HG03066 (cell line): ENCODE results near the gene GPR137.
"Not testable (repeated sequence)": the region's sequence is repeated elsewhere in the genome, so short reads cannot be mapped to it uniquely, and the experiment has no call there.

Experiments
- ATAC-seq: cut with Tn5 transposase; IDR thresholded peaks from one replicate; pipeline ENCODE4 v1.9.1; 2021; ENCODE audit warnings: low read depth; ENCODE audit not compliant: unreplicated experiment

Gene GPR137

DNA sequence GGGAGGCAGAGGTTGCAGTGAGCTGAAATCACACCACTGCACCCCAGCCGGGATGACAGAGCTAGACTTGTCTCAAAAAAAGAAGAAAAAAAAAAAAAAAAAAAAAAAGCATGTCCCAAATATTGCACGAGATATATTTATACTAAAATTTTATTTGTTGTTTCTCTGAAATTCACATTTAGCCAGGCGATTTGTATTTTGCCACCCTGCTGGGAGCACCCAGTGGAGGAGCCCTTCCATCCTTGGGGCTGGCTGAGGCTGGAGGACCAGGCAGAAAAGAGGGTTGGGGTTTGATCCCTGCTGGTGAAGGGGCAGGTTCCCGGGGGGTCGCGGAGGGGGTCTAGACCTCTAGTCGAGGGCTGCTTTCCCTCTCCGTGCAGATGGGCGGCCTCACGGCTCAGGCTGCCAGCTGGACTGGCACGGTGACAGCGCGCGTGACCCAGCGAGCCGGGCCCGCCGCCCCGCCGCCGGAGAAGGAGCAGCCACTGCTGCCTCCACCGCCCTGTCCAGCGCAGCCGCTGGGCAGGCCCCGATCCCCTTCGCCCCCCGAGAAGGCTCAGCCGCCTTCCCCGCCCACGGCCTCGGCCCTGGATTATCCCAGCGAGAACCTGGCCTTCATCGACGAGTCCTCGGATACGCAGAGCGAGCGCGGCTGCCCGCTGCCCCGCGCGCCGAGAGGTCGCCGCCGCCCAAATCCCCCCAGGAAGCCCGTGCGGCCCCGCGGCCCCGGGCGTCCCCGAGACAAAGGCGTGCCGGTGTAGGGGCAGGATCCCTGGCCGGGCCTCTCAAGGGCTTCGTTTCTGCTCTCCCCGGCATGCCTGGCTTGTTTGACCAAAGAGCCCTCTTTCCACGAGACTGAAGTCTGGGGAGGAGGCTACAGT, 13.6 kb downstream of the GPR137 start:
- no peak for ATAC-seq

DNA sequence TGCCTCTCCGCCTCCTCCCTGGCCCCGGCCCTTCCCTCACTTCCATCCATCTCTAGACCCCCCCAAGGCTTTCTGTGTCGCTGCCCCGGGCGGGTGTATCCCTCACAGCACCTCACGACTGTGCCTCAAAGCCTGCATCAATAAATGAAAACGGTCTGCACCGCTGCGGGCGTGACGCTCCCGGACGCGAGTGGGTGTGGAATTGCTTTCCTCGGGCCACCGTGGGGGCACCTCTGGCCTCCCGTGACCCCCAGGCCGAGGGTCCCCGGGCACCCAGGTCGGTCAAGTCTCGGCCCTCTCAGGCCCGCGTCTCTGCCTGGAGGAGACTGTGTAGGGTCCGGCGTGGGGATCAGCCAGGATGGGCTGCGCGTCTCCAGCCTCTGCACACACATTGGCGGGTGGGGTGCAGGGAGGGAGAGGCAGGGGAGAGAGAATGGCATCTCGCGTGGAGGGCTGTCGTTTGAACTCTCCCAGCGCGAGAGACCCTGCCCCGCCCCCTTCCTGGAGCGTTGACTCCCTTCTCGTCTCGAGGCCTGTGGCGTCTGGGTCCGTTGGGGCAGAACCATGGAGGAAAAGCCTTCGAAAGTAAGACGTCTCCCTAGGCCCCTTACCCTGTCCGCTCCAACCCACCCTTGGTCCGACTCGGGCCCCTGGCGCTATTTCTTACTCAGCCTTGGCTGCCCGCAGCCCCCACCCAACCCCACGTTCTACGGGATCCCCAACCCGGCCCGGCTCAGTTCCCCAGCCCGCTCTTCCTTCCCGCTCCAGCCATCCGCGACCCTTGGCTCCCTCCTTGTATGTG, 14.4 kb downstream of the GPR137 start, which contains the start of gene CATSPERZ:
Gene CATSPERZ, plus strand, starts transcription at position 512 of the 802 bp plus-strand sequence. Its CDS starts 53 bp downstream, at position 565.
- ATAC-seq: no peak

DNA sequence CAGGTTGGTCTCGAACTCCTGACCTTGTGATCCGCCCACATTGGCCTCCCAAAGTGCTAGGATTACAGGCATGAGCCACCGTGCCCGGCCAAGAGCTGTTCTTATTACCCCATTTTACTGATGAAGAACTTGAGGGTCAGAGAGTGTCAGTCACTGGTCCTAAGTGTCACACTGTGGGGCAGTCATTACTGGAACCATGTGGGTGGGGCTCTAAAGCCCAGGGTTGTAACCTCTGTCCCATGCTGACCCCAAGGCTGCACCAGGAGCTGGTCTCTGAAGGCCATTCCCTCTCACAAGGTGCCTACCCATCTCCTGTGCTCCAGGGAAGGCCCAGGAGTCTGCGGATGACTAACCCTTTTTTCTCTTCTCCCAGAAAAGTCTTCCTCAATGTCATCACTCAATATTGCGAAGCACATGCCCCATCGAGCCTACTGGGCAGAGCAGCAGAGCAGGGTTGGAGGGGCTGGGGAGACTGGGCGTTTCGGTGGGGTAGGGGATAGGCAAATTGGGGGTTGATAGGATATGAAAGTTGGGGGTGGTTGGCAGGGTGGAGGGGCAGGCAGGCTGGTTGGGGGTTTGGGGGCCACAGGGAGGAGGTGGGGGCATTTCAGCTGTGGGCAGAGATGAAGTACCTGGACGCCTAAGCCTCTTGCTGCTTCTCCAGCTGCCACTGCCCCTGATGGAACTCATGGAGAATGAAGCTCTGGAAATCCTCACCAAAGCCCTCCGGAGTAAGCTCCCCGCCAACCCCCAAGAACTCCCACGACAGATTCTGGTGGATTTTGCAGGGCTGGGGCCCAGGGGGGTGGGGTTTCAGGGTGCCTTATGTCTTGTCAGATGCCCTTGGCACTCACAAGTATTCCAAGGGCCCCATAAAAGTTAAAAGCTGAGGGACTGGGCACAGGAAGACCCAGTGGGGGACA, 17.7 kb downstream of the GPR137 start:
- no peak for ATAC-seq

DNA sequence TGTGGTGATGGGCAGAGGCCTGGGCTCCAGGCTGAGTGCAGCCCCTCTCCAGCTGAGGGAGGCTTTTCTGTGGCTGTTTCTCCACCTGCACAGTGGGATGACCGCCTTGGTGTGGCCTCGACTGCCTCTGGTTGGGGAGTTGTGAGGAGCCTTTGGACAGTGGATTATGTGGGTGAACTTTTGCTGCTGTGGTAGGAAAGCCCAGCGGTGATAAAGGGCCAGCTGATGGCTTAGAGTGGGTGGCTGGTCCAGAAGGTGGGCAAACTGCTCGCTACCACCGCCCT, 18.3 kb downstream of the GPR137 start:
- no peak for ATAC-seq

DNA sequence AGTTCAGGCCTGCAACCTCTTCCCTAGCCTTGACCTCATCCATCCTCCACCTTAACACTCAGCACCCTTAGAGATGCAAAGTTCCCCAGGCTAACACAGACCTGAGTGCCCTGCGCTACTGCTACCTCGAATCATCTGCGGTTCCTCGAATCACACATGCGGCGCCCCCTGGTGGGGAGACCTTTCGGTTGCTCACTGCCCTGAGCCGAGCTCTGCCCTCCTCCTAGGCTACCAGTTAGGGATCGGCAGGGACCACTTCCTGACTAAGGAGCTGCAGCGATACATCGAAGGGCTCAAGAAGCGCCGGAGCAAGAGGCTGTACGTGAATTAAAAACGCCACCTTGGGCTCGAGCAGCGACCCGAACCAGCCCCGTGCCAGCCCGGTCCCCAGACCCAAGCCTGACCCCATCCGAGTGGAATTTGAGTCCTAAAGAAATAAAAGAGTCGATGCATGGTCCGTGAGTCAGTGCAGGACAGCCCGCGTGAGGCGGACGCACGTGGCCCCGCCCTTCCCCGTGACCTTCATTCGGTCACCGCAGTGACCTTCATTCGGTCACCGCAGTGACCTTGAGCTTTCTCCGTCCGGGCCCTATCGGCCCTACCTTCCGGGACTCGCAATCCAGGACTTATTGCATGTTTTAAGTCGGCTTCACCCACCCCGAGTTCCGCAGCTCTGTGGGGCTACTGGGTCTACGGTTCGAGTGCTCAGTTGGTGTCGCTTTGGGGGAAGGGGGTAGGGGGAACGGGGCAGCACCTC, 18.8 kb downstream of the GPR137 start:
- peak; percentile 36 for ATAC-seq

DNA sequence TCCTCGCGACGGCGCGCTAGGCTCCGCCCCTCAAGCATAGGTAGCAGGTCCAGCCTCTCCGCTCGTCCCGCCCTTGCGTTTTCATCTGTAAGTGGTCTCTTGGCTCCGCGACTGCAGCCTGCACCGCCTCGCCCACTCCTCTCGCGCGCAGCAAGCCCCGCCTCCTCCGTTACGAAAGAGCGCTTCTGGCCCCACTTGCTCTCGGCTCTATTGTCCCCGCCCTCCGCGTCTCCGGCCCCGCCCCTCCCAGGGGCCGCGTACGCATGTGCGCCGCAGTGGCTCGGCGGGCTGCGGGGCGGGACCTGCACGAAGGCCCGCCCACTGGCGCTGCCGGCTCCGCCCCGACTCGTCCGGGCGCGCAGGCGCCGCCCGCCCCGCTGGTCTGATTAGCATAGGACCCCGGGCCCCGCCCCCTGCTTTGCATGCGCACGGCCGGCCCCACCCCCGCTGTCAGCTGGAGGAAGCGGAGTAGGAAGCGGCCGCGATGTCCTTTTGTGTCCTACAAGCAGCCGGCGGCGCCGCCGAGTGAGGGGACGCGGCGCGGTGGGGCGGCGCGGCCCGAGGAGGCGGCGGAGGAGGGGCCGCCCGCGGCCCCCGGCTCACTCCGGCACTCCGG, 19.5 kb downstream of the GPR137 start, which contains the start of gene ESRRA:
Gene ESRRA, plus strand, starts transcription at position 450 of the 616 bp plus-strand sequence. CDS start 1,656 bp downstream, outside the sequence.
- peak; percentile 67 for ATAC-seq

DNA sequence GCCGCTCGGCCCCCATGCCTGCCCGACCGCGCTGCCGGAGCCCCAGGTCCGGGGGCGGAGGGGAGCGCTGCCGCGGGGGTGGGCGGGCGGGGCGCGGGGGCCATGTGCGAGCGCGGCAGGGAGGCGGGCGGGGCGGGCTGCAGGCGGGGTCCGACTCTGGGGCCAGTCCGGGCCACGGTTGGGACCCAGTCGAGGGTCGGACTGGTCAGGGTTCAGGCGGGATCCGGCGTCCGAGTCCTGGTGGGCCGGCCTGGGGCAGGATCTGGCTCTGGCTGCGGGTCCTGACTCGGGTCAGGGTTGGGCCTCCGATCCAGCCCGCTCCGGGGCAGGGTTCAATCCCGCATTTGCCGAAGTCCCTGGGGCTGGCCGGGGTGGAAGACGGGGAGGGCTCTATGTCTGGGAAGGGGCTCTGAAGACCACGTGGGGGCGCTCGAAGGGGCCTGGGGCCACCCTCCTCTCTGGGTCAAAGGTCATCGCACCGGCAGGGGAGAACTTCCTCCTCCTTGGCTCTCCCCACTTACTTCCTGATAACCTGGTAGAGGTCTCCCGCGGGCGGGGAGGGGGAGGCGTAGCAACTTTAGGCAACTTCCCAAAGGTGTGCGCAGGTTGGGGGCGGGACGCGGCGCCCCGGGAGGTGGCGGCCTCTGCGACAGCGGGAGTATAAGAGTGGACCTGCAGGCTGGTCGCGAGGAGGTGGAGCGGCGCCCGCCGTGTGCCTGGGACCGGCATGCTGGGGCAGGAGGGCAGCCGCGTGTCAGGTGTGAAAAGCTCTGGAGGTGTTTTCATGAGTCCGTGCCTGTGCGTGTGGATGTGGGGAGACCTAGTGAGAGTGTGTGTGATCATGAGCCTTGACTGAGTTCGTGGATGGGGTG, 20.3 kb downstream of the GPR137 start:
- ATAC-seq: peak; percentile 22

DNA sequence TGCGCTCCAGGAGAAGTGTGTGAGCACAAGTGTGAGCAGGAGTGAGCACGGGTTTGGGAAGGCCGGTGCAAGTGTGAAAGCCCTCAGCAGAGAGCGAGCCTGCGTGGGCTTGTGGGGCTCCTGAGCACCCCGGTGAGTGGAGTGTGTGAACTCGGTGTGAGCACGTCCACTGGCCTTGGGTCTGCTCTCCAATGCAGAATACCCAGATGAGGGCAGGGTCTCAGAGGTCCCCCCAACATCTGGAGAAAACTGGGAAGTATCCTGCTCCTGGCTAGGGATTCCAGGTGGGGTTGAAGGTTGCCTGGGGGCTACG, 20.9 kb downstream of the GPR137 start:
- no peak for ATAC-seq

DNA sequence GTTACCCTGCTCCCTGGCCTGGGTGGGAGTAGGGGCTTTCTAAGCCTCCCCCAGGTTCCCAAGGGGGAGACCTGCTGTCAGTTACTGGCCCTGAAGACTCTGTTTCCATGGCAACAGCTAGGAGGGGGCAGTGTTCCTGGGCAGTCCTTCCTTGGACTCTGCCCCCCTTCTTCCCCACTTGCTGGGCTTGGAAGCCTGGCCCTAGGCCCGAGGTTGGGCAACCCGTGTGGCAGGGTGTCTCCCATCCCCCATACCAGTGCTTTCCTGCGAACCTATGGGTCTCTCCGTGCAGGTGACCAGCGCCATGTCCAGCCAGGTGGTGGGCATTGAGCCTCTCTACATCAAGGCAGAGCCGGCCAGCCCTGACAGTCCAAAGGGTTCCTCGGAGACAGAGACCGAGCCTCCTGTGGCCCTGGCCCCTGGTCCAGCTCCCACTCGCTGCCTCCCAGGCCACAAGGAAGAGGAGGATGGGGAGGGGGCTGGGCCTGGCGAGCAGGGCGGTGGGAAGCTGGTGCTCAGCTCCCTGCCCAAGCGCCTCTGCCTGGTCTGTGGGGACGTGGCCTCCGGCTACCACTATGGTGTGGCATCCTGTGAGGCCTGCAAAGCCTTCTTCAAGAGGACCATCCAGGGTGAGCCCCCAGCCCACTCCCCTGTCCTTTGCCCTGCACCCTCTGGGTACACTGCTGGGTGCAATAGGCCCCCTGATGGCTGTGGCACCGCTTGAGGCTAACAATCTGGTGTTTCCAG, 21.4 kb downstream of the GPR137 start:
- no peak for ATAC-seq

DNA sequence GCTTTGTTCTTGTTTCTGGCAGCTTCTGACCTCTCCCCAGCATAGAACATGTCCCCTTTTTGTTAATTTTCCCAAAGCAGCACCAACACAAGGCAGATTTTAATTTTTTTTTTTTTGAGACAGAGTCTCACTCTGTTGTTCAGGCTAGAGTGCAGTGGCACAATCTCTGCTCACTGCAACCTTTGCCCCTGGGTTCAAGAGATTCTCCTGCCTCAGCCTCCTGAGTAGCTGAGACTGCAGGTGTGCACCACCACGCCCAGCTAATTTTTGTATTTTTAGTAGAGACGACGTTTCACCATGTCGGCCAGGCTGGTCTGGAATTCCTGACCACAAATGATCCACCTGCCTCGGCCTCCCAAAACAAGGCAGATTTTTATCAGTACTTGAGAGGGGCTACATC, 22.1 kb downstream of the GPR137 start:
- ATAC-seq: not testable (repeated sequence)

DNA sequence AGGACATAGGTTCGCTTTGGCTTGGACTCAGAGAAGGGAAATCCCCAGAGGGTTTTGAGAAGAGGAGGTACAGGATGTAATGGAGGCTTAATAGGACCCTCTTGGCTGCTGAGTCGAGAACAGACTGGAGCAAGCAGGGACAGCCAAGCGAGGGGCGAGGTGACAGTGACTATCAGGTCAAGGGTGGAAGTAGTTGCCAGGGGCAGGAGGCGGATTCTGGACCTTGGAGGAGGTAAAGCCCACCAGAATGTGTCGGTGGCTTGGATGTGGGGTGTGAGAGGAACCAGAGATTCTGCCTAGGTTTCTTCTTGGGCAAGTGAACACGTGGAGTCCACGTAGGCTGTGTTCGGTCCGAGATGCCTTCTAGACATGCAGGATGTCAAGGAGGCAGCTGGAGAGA, 27.3 kb downstream of the GPR137 start:
- no peak for ATAC-seq

DNA sequence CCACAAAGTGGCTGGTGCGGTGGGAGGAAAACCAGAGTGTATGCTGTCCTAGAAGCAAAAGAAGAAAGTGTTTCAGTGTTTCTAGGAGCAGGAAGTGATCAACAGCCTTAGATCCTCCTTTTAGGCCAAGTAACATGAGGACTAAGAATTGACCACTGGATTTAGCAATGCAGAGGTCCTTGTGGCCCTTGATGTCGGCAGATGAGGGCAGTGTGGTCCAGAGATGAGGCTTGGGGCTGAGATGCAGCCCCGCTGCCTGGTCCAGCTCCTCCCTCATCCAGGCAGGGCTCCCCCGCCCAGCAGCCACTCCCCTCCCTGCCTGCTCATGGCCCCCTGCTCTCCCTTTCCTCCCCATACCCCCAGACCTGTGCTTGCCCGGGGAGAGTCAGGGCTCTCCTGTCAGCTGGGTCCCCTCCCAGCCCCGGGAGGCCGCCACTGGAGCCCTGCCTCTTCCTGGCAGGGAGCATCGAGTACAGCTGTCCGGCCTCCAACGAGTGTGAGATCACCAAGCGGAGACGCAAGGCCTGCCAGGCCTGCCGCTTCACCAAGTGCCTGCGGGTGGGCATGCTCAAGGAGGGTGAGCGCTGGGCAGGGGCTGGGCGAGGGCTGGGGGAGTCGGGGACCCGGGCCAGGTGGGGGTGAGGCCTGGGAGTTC, 28.0 kb downstream of the GPR137 start:
- no peak for ATAC-seq

DNA sequence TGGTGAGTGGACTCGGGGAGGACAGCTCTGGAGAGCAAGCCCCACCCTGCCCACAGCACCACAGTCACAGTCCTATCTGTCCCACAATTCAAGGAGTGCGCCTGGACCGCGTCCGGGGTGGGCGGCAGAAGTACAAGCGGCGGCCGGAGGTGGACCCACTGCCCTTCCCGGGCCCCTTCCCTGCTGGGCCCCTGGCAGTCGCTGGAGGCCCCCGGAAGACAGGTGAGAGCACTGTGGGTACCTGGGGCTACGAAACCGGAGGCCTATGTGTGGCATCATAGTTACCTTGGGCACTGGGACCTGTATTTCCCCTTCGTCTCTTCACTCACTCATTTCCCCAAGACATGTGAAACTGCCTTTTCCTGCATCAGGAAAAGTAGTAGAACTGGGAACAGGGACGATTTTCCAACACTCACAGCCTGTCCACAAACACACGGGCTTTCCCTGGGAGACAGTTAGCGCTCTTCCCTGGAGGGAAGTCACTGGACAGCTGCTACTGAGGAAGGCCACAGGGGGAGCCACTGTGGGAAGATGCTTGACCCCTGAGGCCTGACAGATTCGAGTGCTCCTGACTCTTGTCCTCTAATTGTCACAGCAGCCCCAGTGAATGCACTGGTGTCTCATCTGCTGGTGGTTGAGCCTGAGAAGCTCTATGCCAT, 28.6 kb downstream of the GPR137 start:
- no peak for ATAC-seq

DNA sequence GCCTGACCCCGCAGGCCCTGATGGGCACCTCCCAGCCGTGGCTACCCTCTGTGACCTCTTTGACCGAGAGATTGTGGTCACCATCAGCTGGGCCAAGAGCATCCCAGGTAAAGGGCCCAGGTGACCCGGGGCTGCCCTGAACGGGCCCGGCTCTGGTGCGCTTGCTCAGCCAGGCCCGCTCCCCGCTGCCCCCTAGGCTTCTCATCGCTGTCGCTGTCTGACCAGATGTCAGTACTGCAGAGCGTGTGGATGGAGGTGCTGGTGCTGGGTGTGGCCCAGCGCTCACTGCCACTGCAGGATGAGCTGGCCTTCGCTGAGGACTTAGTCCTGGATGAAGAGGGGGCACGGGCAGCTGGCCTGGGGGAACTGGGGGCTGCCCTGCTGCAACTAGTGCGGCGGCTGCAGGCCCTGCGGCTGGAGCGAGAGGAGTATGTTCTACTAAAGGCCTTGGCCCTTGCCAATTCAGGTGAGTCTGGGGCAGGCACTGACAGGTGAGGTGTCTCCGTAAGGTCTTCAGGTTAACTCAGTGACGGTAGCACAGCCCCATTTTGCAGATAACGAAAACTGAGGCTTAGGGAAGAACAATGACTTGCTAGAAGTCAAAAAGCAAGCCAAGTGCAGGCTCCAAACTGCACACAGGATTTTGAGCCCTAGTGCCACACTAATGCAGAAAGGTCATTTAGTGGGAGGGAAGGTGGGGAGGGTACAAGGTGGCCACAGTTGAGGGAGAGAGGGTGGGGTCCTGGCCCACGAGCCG, 29.3 kb downstream of the GPR137 start:
- no peak for ATAC-seq

DNA sequence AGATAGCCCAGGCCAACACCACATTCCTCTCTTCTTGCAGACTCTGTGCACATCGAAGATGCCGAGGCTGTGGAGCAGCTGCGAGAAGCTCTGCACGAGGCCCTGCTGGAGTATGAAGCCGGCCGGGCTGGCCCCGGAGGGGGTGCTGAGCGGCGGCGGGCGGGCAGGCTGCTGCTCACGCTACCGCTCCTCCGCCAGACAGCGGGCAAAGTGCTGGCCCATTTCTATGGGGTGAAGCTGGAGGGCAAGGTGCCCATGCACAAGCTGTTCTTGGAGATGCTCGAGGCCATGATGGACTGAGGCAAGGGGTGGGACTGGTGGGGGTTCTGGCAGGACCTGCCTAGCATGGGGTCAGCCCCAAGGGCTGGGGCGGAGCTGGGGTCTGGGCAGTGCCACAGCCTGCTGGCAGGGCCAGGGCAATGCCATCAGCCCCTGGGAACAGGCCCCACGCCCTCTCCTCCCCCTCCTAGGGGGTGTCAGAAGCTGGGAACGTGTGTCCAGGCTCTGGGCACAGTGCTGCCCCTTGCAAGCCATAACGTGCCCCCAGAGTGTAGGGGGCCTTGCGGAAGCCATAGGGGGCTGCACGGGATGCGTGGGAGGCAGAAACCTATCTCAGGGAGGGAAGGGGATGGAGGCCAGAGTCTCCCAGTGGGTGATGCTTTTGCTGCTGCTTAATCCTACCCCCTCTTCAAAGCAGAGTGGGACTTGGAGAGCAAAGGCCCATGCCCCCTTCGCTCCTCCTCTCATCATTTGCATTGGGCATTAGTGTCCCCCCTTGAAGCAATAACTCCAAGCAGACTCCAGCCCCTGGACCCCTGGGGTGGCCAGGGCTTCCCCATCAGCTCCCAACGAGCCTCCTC, 30.2 kb downstream of the GPR137 start:
- not testable (repeated sequence) for ATAC-seq
